GM13977 (cell line): ENCODE measurements around the gene SNX30.

Source experiments
- DNase-seq: peaks from one replicate; pipeline ENCODE4 v3.0.0; 2012; ENCODE audit warnings: low spot score
- CTCF ChIP-seq: IDR thresholded peaks from 2 replicates; pipeline ENCODE4 v1.5.1; 2012; ENCODE audit warnings: mild to moderate bottlenecking, control low read depth; ENCODE audit not compliant: insufficient read depth; ENCODE audit errors: extremely low read depth, missing control alignments
- in situ Hi-C: fragments of 300-500 bp; cut with MboI; formaldehyde crosslinking; loops from one replicate; pipeline ENCODE4 v1.12.0; 2022; ENCODE audit warnings: low sequenced_read_pairs, low pct_unique_long_range_greater_than_20kb, mixed read lengths, inconsistent platforms; ENCODE audit not compliant: unreplicated experiment

Gene SNX30

GRCh38 chr9:112750016-112750763 is at the start of gene SNX30:
Gene SNX30 (plus strand): TSS chr9:112750760. CDS start chr9:112751002, 242 bp downstream.
- in situ Hi-C loops, result no loop called here
- peak; percentile 6 for TF ChIP-seq CTCF

GRCh38 chr9:112703304-112703703 is 47.3 kb upstream of the SNX30 start:
- no peak for DNase-seq
- in situ Hi-C loops, result no loop called here
- no peak for TF ChIP-seq CTCF

More at GRCh38 chr9:112750016-112750763, at the start of gene SNX30:
- DNase-seq, result peak; percentile 95

GRCh38 chr9:112705768-112706427 is 44.7 kb upstream of the SNX30 start:
- DNase-seq, result no peak
- in situ Hi-C loops, result no loop called here
- TF ChIP-seq CTCF, result peak; percentile 20

GRCh38 chr9:112711050-112711689 is 39.4 kb upstream of the SNX30 start:
- no peak for DNase-seq
- in situ Hi-C loops, result no loop called here
- peak; percentile 44 for TF ChIP-seq CTCF

GRCh38 chr9:112712678-112713077 is 37.9 kb upstream of the SNX30 start:
- in situ Hi-C loops, result no loop called here
- DNase-seq, result no peak
- no peak for TF ChIP-seq CTCF

GRCh38 chr9:112717661-112718331 is 32.8 kb upstream of the SNX30 start, which contains the start of gene INIP:
Gene INIP (minus strand): TSS chr9:112718117. CDS start chr9:112716485, 1,632 bp downstream.
- in situ Hi-C loops, result no loop called here
- DNase-seq, result peak; percentile 95
- peak; percentile 26 for TF ChIP-seq CTCF
